ENCODE data around the gene SLC22A3.
"Not testable (repeated sequence)": the region's sequence is repeated elsewhere in the genome, so short reads cannot be mapped to it uniquely, and the experiment has no call there.

The SLC22A3 gene

GRCh38 chr6:160449787-160450186, 101.6 kb downstream of the SLC22A3 start:
- not testable (repeated sequence) for DNase-seq

GRCh38 chr6:160450849-160451248, 102.7 kb downstream of the SLC22A3 start:
- DNase-seq: no peak

GRCh38 chr6:160454303-160454702, 106.1 kb downstream of the SLC22A3 start:
- DNase-seq: no peak

- DNase-seq: no peak
These were observed 106.9 kb downstream of the SLC22A3 start for GRCh38 chr6:160455081-160455480.

- DNase-seq: peak; percentile 52
These were observed 107.5 kb downstream of the SLC22A3 start for GRCh38 chr6:160455541-160456213.

- no peak for DNase-seq
These were observed 108.0 kb downstream of the SLC22A3 start for GRCh38 chr6:160456214-160456546.

- no peak for DNase-seq
These were observed 109.6 kb downstream of the SLC22A3 start for GRCh38 chr6:160457823-160458222.

- peak; percentile 26 for DNase-seq
These were observed 113.5 kb downstream of the SLC22A3 start for GRCh38 chr6:160461641-160462040.

GRCh38 chr6:160462116-160462515, 113.9 kb downstream of the SLC22A3 start:
- no peak for DNase-seq

- DNase-seq: peak; percentile 91
These were observed 114.5 kb downstream of the SLC22A3 start for GRCh38 chr6:160462551-160463109.

- DNase-seq: no peak
These were observed 116.6 kb downstream of the SLC22A3 start for GRCh38 chr6:160464744-160465143.

GRCh38 chr6:160467261-160467871, 119.2 kb downstream of the SLC22A3 start:
- not testable (repeated sequence) for DNase-seq

- DNase-seq: no peak
These were observed 121.0 kb downstream of the SLC22A3 start for GRCh38 chr6:160469153-160469552.

- DNase-seq: not testable (repeated sequence)
These were observed 127.9 kb downstream of the SLC22A3 start for GRCh38 chr6:160476056-160476455.

- DNase-seq: not testable (repeated sequence)
These were observed 128.9 kb downstream of the SLC22A3 start for GRCh38 chr6:160477072-160477471.

- peak; percentile 19 for DNase-seq
These were observed 129.7 kb downstream of the SLC22A3 start for GRCh38 chr6:160477901-160478300.

- DNase-seq: no peak
These were observed 138.9 kb downstream of the SLC22A3 start for GRCh38 chr6:160487116-160487515.

GRCh38 chr6:160489091-160489490, 140.9 kb downstream of the SLC22A3 start:
- no peak for DNase-seq

GRCh38 chr6:160494576-160494975, 146.4 kb downstream of the SLC22A3 start:
- no peak for DNase-seq

- no peak for DNase-seq
These were observed 152.5 kb downstream of the SLC22A3 start for GRCh38 chr6:160500639-160501038.

All from fibroblast of skin of right biceps (primary cell).